Measurements from ENCODE around the gene GLT1D1. TPM values are rescaled to one million over a fixed set of nuclear protein-coding genes. Genes with fewer than 3 reads are reported as not detected.
A peak's percentile ranks its signal among the peaks of the same experiment; 100 is the strongest.

GLT1D1 gene
- total and polyA plus RNA-seq, 2 experiments from 2014 or later, result 0.83 to 2.7 TPM

DNA sequence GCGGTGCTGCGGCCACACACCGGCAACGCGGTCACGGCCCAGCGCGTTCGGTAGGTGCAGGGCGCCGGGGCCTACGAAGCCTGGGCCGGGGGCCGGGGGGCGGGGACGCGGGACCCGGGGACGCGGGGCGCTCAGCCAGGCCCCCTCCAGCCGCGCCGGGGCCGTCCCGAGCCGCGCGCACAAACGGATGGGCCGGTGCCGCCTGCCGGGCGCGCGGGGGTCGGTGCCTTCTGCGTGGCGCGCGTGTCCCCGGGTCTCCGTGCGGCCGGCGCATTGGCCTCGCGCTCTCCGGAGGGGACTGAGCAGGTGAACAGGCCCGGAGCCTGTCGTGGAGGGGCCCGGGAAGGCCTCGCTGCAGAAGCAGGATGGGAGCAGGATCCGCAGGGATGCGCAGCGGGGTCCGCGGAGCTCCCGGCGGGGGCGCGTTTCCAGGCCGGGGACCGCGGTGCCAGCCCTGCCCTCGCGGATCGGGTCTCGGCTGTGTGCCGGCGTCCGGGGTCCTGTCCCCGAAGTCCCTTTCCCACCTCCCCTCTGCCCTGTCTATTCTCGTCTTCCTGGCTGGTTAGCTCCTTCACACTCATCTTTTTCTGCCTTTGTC lies 421 bp downstream of the GLT1D1 start:
- Histone ChIP-seq H3K9me3 (ENCODE audit: low read depth) (no peaks in the 10 kb centered on the region), H3K4me1 (ENCODE audit: low read depth) (no peaks in the 10 kb centered on the region), H3K27ac (no peak overlapping the region), H3K36me3 (no peaks in the 10 kb centered on the region), H3K27me3 (peaks cover 28% of the 10 kb centered on the region), H3K4me3 (peak overlapping the region; percentile 30)
- DNase-seq (ENCODE audit: low read depth in 1 of 2, low spot score in 1 of 2), result peak in 1 of 2 donors; percentile 29
- TF ChIP-seq CTCF (IDR thresholded peaks at IDR 0.05; ENCODE audit: low read depth, low read length), result no peak

GRCh38 chr12:128856035-128856790 lies 2.9 kb downstream of the GLT1D1 start:
- Histone ChIP-seq H3K4me3 (no peak overlapping the region), H3K27ac (no peak overlapping the region), H3K36me3 (no peaks in the 10 kb centered on the region), H3K9me3 (ENCODE audit: low read depth) (no peaks in the 10 kb centered on the region), H3K4me1 (ENCODE audit: low read depth) (no peaks in the 10 kb centered on the region), H3K27me3 (peaks cover 28% of the 10 kb centered on the region)
- TF ChIP-seq CTCF (IDR thresholded peaks at IDR 0.05; ENCODE audit: low read depth, low read length), result no peak
- no peak for DNase-seq (ENCODE audit: low read depth in 1 of 2, low spot score in 1 of 2)

GRCh38 chr12:128856791-128857078 lies 3.5 kb downstream of the GLT1D1 start:
- Histone ChIP-seq H3K27me3 (peaks cover 28% of the 10 kb centered on the region), H3K4me1 (ENCODE audit: low read depth) (no peaks in the 10 kb centered on the region), H3K36me3 (no peaks in the 10 kb centered on the region), H3K4me3 (no peak overlapping the region), H3K9me3 (ENCODE audit: low read depth) (no peaks in the 10 kb centered on the region), H3K27ac (no peak overlapping the region)
- no peak for DNase-seq (ENCODE audit: low read depth in 1 of 2, low spot score in 1 of 2)
- no peak for TF ChIP-seq CTCF (IDR thresholded peaks at IDR 0.05; ENCODE audit: low read depth, low read length)

- DNase-seq (ENCODE audit: low read depth in 1 of 2, low spot score in 1 of 2), result no peak
- H3K36me3 ChIP-seq, result no peaks in the 10 kb centered on the region
- TF ChIP-seq CTCF (IDR thresholded peaks at IDR 0.05; ENCODE audit: low read depth, low read length), result no peak
- no peak overlapping the region for H3K27ac ChIP-seq
- H3K4me3 ChIP-seq, result no peak overlapping the region
- peaks cover 27% of the 10 kb centered on the region for H3K27me3 ChIP-seq
- no peaks in the 10 kb centered on the region for H3K9me3 ChIP-seq (ENCODE audit: low read depth)
- H3K4me1 ChIP-seq (ENCODE audit: low read depth), result no peaks in the 10 kb centered on the region
Observed at GRCh38 chr12:128857133-128857763, 4.0 kb downstream of the GLT1D1 start.

DNA sequence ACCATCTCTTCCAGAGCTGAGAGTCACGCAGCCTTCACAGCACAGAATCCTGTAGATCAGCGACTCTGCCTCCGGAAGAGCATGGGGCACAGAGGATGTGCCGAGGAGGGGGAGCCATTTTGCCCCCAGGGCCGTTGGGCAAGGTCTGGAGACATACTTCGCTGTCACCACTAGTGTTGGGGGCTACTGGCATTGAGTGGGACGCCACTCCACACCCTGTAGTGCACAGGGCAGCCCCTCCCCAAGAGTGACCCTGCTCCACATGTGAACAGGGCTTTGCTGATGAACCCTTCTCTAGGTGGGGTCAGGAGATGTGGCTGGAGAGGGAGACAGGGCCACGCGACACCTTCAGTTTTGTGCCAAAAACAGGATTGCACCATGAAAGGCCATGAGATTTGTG lies 6.0 kb downstream of the GLT1D1 start:
- H3K27ac ChIP-seq, result no peak overlapping the region
- H3K4me1 ChIP-seq (ENCODE audit: low read depth), result peaks cover 4% of the 10 kb centered on the region
- no peak for TF ChIP-seq CTCF (IDR thresholded peaks at IDR 0.05; ENCODE audit: low read depth, low read length)
- no peaks in the 10 kb centered on the region for H3K36me3 ChIP-seq
- H3K4me3 ChIP-seq, result no peak overlapping the region
- no peak for DNase-seq (ENCODE audit: low read depth in 1 of 2, low spot score in 1 of 2)
- peaks cover 6% of the 10 kb centered on the region for H3K27me3 ChIP-seq
- no peaks in the 10 kb centered on the region for H3K9me3 ChIP-seq (ENCODE audit: low read depth)
